WI38 (cell line): ENCODE data around the gene PPP6R2.

Experiments
- H3K4me3 ChIP-seq: 2 replicates; pipeline ENCODE4 v1.5.1; 2011; ENCODE audit warnings: low read depth, mild to moderate bottlenecking, control low read depth, low read length
- CTCF ChIP-seq: IDR thresholded peaks from 2 replicates; pipeline ENCODE4 v1.5.1; 2012; ENCODE audit warnings: low read depth, mild to moderate bottlenecking, control low read depth, low read length

The PPP6R2 gene

GRCh38 chr22:50473088-50473487, 130.0 kb downstream of the PPP6R2 start:
- no peak for TF ChIP-seq CTCF
- H3K4me3 ChIP-seq, result no peak overlapping the region

GRCh38 chr22:50473855-50474671, 130.9 kb downstream of the PPP6R2 start:
- TF ChIP-seq CTCF, result no peak
- H3K4me3 ChIP-seq, result peak overlapping the region; percentile 73

- TF ChIP-seq CTCF, result no peak
- peak within 1 kb of the TSS; percentile 73 for H3K4me3 ChIP-seq
Measured at GRCh38 chr22:50474710-50475651, 131.9 kb downstream of the PPP6R2 start, which contains the start of gene SBF1. TSS of gene SBF1 (minus strand) at chr22:50475035. CDS start at chr22:50474840, 195 bp downstream.

GRCh38 chr22:50475652-50476002, 132.5 kb downstream of the PPP6R2 start:
- H3K4me3 ChIP-seq, result peak overlapping the region; percentile 52

GRCh38 chr22:50476868-50477267, 133.7 kb downstream of the PPP6R2 start:
- TF ChIP-seq CTCF, result no peak
- no peak overlapping the region for H3K4me3 ChIP-seq

More at GRCh38 chr22:50475652-50476002, 132.5 kb downstream of the PPP6R2 start:
- no peak for TF ChIP-seq CTCF

GRCh38 chr22:50477923-50478322, 134.8 kb downstream of the PPP6R2 start:
- no peak overlapping the region for H3K4me3 ChIP-seq
- TF ChIP-seq CTCF, result no peak
